Ishikawa (cell line): Measurements from ENCODE around the gene BIN1.

Experiments
- CEBPB ChIP-seq: IDR thresholded peaks from 2 replicates; pipeline ENCODE4 v1.6.1; 2012
- CREB1 ChIP-seq: IDR thresholded peaks from 2 replicates; pipeline ENCODE4 v1.6.1; 2012; ENCODE audit warnings: low read depth
- EGR1 ChIP-seq: IDR thresholded peaks from 2 replicates; pipeline ENCODE4 v1.6.1; 2012
- EP300 ChIP-seq: IDR thresholded peaks from 2 replicates; pipeline ENCODE4 v1.6.1; 2012; ENCODE audit warnings: borderline replicate concordance
- FOXM1 ChIP-seq: IDR thresholded peaks from 2 replicates; pipeline ENCODE4 v1.6.1; 2012; ENCODE audit warnings: low read depth, borderline replicate concordance
- MAX ChIP-seq: IDR thresholded peaks from 2 replicates; pipeline ENCODE4 v1.6.1; 2012
- NFIC ChIP-seq: IDR thresholded peaks from 2 replicates; pipeline ENCODE4 v1.6.1; 2012
- RAD21 ChIP-seq: IDR thresholded peaks from 2 replicates; pipeline ENCODE4 v1.6.1; 2012; ENCODE audit warnings: low read depth
- REST ChIP-seq: IDR thresholded peaks from 2 replicates; pipeline ENCODE4 v1.6.1; 2012; ENCODE audit warnings: low read depth, mild to moderate bottlenecking
- TAF1 ChIP-seq: IDR thresholded peaks from 2 replicates; pipeline ENCODE4 v1.6.1; 2012; ENCODE audit warnings: low read depth, mild to moderate bottlenecking
- TCF12 ChIP-seq: IDR thresholded peaks from 2 replicates; pipeline ENCODE4 v1.6.1; 2012; ENCODE audit warnings: low read depth
- TEAD4 ChIP-seq: IDR thresholded peaks from 2 replicates; pipeline ENCODE4 v1.6.1; 2012
- USF1 ChIP-seq: IDR thresholded peaks from 2 replicates; pipeline ENCODE4 v1.6.1; 2012
- YY1 ChIP-seq: IDR thresholded peaks from 2 replicates; pipeline ENCODE4 v1.6.1; 2012; ENCODE audit warnings: low read depth
- ZBTB7A ChIP-seq: IDR thresholded peaks from 2 replicates; pipeline ENCODE4 v1.6.1; 2012; ENCODE audit warnings: low read depth

Gene BIN1

DNA sequence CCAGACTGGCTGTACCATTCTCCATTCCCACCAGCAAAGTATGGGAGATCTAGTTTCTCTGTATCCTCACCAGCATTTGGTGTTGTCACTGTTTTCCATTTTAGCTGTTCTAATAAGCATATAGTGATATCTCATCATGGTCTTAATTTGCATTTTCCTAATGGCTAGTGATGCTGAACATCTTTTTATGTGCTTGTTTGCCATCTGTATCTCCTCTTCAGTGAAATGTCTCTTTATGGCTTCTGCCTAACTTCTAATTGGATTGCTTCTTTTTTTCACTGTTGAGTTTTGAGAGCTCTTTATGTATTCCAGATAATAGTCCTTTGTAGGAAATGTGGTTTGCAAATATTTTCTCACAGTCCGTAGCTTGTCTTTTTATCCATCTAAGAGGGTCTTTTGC, 18.9 kb upstream of the BIN1 start:
- TF ChIP-seq TAF1, result no peak
- no peak for TF ChIP-seq FOXM1
- TF ChIP-seq USF1, result no peak
- no peak for TF ChIP-seq RAD21
- no peak for TF ChIP-seq CREB1
- TF ChIP-seq NFIC, result no peak
- TF ChIP-seq MAX, result no peak
- no peak for TF ChIP-seq EGR1
- no peak for TF ChIP-seq REST
- TF ChIP-seq YY1, result no peak
- no peak for TF ChIP-seq ZBTB7A

- TF ChIP-seq TAF1, result no peak
- no peak for TF ChIP-seq CEBPB
- no peak for TF ChIP-seq EGR1
- no peak for TF ChIP-seq NFIC
- TF ChIP-seq REST, result no peak
- no peak for TF ChIP-seq TEAD4
- no peak for TF ChIP-seq MAX
- no peak for TF ChIP-seq TCF12
- TF ChIP-seq CREB1, result no peak
- no peak for TF ChIP-seq RAD21
- TF ChIP-seq USF1, result no peak
- TF ChIP-seq FOXM1, result no peak
- TF ChIP-seq YY1, result no peak
Observed at GRCh38 chr2:127124426-127124825, 17.5 kb upstream of the BIN1 start.

DNA sequence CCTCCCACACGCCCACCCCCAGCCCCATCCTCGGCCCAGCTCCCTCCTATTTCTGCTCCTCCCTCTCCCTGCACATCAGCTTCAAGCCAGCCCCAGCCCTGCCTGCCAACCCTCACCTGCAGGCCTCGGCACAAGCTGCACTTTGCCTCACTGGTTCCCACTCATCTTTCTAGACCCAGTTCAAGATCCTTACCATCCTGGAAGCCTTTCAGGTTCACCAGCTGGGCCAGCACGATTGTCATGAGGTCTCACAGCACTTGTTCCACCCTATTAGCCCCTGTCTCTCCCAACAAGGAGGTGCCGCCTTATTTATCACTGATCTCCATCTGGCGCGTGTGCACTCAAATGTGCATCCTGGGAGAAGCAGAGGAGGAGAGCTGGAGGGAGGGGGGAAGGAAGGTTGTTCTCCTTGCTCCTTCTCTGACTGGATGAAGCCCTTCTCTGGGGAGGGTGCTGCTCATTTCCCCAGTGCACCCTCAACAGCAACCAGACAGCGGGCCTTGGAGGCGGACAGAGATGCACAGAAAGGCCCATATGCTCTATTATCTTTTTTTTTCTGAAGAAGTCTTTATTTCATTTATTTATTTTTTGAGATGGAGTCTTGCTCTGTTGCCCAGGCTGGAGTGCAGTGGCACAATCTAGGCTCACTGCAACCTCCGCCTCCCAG, 15.5 kb upstream of the BIN1 start:
- TF ChIP-seq EP300 (no peak), CEBPB (no peak), TAF1 (no peak), EGR1 (no peak), TEAD4 (no peak), MAX (no peak), RAD21 (no peak), YY1 (no peak), NFIC (no peak), REST (no peak), FOXM1 (no peak), TCF12 (no peak), USF1 (no peak), ZBTB7A (no peak), CREB1 (no peak)

- TF ChIP-seq CEBPB (no peak), CREB1 (no peak), EP300 (no peak), MAX (no peak), TAF1 (no peak), ZBTB7A (no peak), FOXM1 (no peak)
Observed at GRCh38 chr2:127121776-127122176, 14.8 kb upstream of the BIN1 start.
